ENCODE measurements around the gene OPN4.

DNA sequence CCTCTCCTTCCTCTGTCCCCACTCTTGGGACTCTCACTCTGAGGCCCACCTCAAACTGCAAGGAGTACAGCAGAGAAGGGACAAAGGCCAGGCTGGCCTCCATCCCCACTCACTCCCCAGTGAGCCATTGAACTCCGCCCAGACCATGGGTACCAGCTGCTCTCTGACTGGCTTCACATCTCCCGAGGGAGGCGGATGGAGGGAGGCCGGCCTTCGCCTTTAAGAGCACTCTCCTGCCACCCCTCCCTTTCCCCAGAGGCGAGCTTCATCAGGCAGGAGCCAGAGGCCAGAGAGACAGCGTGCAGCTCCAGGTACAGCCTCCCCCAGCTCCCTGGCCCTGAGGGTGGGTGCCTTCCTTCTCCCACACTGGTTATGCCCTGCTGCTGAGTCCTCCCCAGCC is 12.2 kb downstream of the OPN4 start:
- TF ChIP-seq EZH2 (IDR thresholded peaks at IDR 0.05; ENCODE audit: low read depth, low read length, severe bottlenecking) (no peak), RBBP5 (IDR thresholded peaks at IDR 0.05; ENCODE audit: borderline replicate concordance, low read depth, low read length) (no peak), MAX (IDR thresholded peaks at IDR 0.05) (no peak), USF2 (IDR thresholded peaks at IDR 0.05; ENCODE audit: low read length) (no peak), CREB1 (IDR thresholded peaks at IDR 0.05) (no peak)
- TF ChIP-seq, protein P1, sequence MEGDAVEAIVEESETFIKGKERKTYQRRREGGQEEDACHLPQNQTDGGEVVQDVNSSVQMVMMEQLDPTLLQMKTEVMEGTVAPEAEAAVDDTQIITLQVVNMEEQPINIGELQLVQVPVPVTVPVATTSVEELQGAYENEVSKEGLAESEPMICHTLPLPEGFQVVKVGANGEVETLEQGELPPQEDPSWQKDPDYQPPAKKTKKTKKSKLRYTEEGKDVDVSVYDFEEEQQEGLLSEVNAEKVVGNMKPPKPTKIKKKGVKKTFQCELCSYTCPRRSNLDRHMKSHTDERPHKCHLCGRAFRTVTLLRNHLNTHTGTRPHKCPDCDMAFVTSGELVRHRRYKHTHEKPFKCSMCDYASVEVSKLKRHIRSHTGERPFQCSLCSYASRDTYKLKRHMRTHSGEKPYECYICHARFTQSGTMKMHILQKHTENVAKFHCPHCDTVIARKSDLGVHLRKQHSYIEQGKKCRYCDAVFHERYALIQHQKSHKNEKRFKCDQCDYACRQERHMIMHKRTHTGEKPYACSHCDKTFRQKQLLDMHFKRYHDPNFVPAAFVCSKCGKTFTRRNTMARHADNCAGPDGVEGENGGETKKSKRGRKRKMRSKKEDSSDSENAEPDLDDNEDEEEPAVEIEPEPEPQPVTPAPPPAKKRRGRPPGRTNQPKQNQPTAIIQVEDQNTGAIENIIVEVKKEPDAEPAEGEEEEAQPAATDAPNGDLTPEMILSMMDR (IDR thresholded peaks at IDR 0.05; ENCODE audit: control extremely low read depth in 1 of 3, insufficient read depth in 1 of 3, low read depth in 1 of 3, low read length in 3 of 3) = no peak

Data from H1 (cell line).